ENCODE measurements around the gene ARHGEF12. TPM values are rescaled to one million over a fixed set of nuclear protein-coding genes. Genes with fewer than 3 reads are reported as not detected.

Gene ARHGEF12
- total and polyA plus RNA-seq, 7 donors: 18.6 to 129 (median 80.5) TPM

GRCh38 chr11:120532832-120533196 is 196.6 kb downstream of the ARHGEF12 start:
- no peak for TF ChIP-seq POLR2A (IDR thresholded peaks at IDR 0.05)
- no peak overlapping the region for H3K27ac ChIP-seq
- H3K27me3 ChIP-seq: peaks cover 0 to 11% (median 0%) of the 10 kb centered on the region in 3 donors
- H3K4me3 ChIP-seq: no peak overlapping the region
- 45 to 65% methylated on average over 5 of the region's 5 CpGs for WGBS, 2 donors
- intact Hi-C loops (cut with DNase I): no loop called here
- no peaks in the 10 kb centered on the region for H3K9me3 ChIP-seq
- no peaks in the 10 kb centered on the region for H3K36me3 ChIP-seq
- H3K4me1 ChIP-seq: peaks cover 0 to 8% (median 2%) of the 10 kb centered on the region in 4 donors
- DNase-seq: no peak

GRCh38 chr11:120536091-120536796 is 200.0 kb downstream of the ARHGEF12 start:
- intact Hi-C loops (cut with DNase I): no loop called here
- Histone ChIP-seq H3K4me3 (no peak overlapping the region), H3K9me3 (no peaks in the 10 kb centered on the region), H3K27me3 (no peaks in the 10 kb centered on the region), H3K36me3 (no peaks in the 10 kb centered on the region), H3K27ac (no peak overlapping the region), H3K4me1 (peaks cover 0 to 8% (median 2%) of the 10 kb centered on the region in 4 donors)
- 93 to 94% methylated on average over 13 of the region's 13 CpGs for WGBS, 2 donors
- DNase-seq: no peak
- no peak for TF ChIP-seq EP300 (IDR thresholded peaks at IDR 0.05)
- TF ChIP-seq POLR2AphosphoS5 (IDR thresholded peaks at IDR 0.05): no peak
- no peak for TF ChIP-seq CTCF (IDR thresholded peaks at IDR 0.05)
- TF ChIP-seq POLR2A (IDR thresholded peaks at IDR 0.05): no peak

GRCh38 chr11:120536797-120537169 is 200.6 kb downstream of the ARHGEF12 start:
- DNase-seq: no peak
- 91 to 92% methylated on average over 11 of the region's 11 CpGs for WGBS, 2 donors
- Histone ChIP-seq H3K9me3 (no peaks in the 10 kb centered on the region), H3K27me3 (no peaks in the 10 kb centered on the region), H3K4me3 (no peak overlapping the region), H3K4me1 (peaks cover 0 to 8% (median 2%) of the 10 kb centered on the region in 4 donors), H3K36me3 (no peaks in the 10 kb centered on the region), H3K27ac (no peak overlapping the region)
- intact Hi-C loops (cut with DNase I): no loop called here
- TF ChIP-seq CTCF (IDR thresholded peaks at IDR 0.05): no peak
- TF ChIP-seq POLR2A (IDR thresholded peaks at IDR 0.05): no peak
- no peak for TF ChIP-seq EP300 (IDR thresholded peaks at IDR 0.05)
- TF ChIP-seq POLR2AphosphoS5 (IDR thresholded peaks at IDR 0.05): no peak

GRCh38 chr11:120537996-120538395 is 201.8 kb downstream of the ARHGEF12 start:
- Histone ChIP-seq H3K4me3 (no peak overlapping the region), H3K27ac (no peak overlapping the region), H3K9me3 (no peaks in the 10 kb centered on the region), H3K27me3 (no peaks in the 10 kb centered on the region), H3K4me1 (peaks cover 0 to under 1% (median 0%) of the 10 kb centered on the region in 4 donors), H3K36me3 (no peaks in the 10 kb centered on the region)
- WGBS, 2 donors: 92 to 95% methylated on average over 12 of the region's 12 CpGs
- no peak for DNase-seq
- TF ChIP-seq EP300 (IDR thresholded peaks at IDR 0.05): no peak
- TF ChIP-seq CTCF (IDR thresholded peaks at IDR 0.05): no peak
- TF ChIP-seq POLR2A (IDR thresholded peaks at IDR 0.05): no peak
- no peak for TF ChIP-seq POLR2AphosphoS5 (IDR thresholded peaks at IDR 0.05)
- intact Hi-C loops (cut with DNase I): no loop called here

GRCh38 chr11:120538707-120539106 is 202.5 kb downstream of the ARHGEF12 start:
- H3K4me1 ChIP-seq: no peaks in the 10 kb centered on the region
- intact Hi-C loops (cut with DNase I): no loop called here
- H3K27ac ChIP-seq: no peak overlapping the region
- no peak for DNase-seq
- TF ChIP-seq POLR2A (IDR thresholded peaks at IDR 0.05) (no peak), EP300 (IDR thresholded peaks at IDR 0.05) (no peak), CTCF (IDR thresholded peaks at IDR 0.05) (no peak), POLR2AphosphoS5 (IDR thresholded peaks at IDR 0.05) (no peak)
- WGBS, 2 donors: 79 to 89% methylated on average over 2 of the region's 2 CpGs
- no peaks in the 10 kb centered on the region for H3K36me3 ChIP-seq
- H3K4me3 ChIP-seq: no peak overlapping the region
- no peaks in the 10 kb centered on the region for H3K27me3 ChIP-seq
- H3K9me3 ChIP-seq: no peaks in the 10 kb centered on the region

Small RNA genes within 50 kb of the gene (small RNA-seq; reads per million reads assigned to genes)
- gene RF00100: 37.2 to 997 (median 149) reads per million in 3 donors

Other genes starting within 250 kb of the ARHGEF12 start
- gene TRIM29, start 198.3 kb upstream of the ARHGEF12 start, total RNA-seq: 1 to 10 TPM in 3 of 4 donors, under 1 TPM in 1; 0.33 to 6.9 (median 1.1) TPM
- gene TRIM29, start 198.3 kb upstream of the ARHGEF12 start, polyA plus RNA-seq: 1 to 10 TPM; 6.0 to 8.5 (median 7.2) TPM
- 10 to 100 TPM; 23.5 to 44.3 (median 41.2) TPM for gene OAF, start 125.4 kb upstream of the ARHGEF12 start, total RNA-seq
- 10 to 100 TPM; 51.2 to 94.3 (median 74.7) TPM for gene OAF, start 125.4 kb upstream of the ARHGEF12 start, polyA plus RNA-seq
- not detected for gene POU2F3, start 96.3 kb upstream of the ARHGEF12 start, total RNA-seq
- gene POU2F3, start 96.3 kb upstream of the ARHGEF12 start, polyA plus RNA-seq: 1 to 10 TPM in 2 of 3 donors, under 1 TPM in 1; 0.92 to 1.8 (median 1.3) TPM
- gene TLCD5, start 11.1 kb upstream of the ARHGEF12 start, total RNA-seq: 1 to 10 TPM; 3.3 to 7.2 (median 4.4) TPM
- gene TLCD5, start 11.1 kb upstream of the ARHGEF12 start, polyA plus RNA-seq: 1 to 10 TPM in 1 of 3 donors, under 1 TPM in 1, not detected in 1; 0.60 to 1.1 TPM
- gene GRIK4, start 175.3 kb downstream of the ARHGEF12 start, total RNA-seq: under 1 TPM in 2 of 4 donors, not detected in 2; 0.27 to 0.36 TPM
- gene GRIK4, start 175.3 kb downstream of the ARHGEF12 start, polyA plus RNA-seq: under 1 TPM in 1 of 3 donors, not detected in 2; 0.10 TPM

All from sigmoid colon (tissue), 7 donors.